ENCODE data around the gene EHHADH.
"Not testable (repeated sequence)": the region's sequence is repeated elsewhere in the genome, so short reads cannot be mapped to it uniquely, and the experiment has no call there.

The EHHADH gene

DNA sequence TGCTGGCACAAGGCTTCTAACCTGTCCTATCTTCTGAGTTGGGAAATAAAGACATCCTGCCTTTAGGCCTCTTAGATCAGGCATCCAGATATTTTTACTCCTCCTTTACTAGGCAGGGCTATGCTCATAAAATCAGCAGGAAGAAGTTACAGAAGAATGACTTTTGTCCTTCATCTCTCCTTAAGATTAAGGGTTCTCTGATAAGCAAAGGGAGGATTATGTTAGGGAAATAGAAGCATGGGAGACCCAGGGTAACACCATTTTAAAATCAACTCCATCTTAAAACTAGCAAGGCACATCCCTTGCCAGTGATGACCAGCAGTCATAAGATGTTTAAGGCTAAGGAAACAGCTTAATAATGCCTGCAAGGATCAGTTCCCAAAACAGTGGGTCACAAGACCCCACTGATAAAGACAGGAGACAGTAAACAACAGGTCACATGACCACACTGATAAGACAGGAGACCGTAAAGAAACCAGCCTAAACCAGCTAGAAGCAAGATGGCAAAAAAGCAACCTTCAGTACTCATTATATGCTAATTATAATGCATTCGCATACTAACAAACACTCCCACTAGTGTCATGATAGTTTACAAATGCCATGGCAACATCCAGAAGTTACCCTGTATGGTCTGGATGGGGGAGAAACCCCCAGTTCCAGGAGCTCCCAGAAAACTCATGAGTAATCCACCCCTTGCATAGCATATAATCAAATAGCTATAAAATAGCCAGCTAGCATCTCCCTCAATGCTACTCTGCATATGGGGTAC lies 14.5 kb upstream of the EHHADH start:
- H3K4me3 ChIP-seq (ENCODE audit: low read length): no peak overlapping the region
- TF ChIP-seq ZNF274 (IDR thresholded peaks at IDR 0.05; ENCODE audit: low read depth, low read length): no peak

DNA sequence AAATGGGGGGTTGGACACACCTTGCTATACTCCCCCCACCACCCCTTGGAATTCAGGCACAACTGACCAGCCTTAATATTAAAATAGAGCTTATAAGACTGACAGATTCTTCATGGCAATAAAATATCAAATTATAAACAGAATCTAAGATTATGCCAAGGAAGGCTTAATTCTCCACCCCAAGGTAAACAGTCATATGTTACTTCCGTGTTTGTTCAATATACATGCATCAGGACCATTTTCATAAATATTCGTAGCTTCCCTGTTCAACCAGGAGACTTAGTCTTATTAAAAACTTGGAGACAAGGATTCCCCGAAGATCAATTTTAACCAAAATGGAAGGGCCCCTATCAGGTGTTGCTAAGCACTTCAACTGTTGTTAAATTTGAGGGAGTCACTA lies 13.3 kb upstream of the EHHADH start:
- no peak for TF ChIP-seq ZNF274 (IDR thresholded peaks at IDR 0.05; ENCODE audit: low read depth, low read length)
- H3K4me3 ChIP-seq (ENCODE audit: low read length): no peak overlapping the region

DNA sequence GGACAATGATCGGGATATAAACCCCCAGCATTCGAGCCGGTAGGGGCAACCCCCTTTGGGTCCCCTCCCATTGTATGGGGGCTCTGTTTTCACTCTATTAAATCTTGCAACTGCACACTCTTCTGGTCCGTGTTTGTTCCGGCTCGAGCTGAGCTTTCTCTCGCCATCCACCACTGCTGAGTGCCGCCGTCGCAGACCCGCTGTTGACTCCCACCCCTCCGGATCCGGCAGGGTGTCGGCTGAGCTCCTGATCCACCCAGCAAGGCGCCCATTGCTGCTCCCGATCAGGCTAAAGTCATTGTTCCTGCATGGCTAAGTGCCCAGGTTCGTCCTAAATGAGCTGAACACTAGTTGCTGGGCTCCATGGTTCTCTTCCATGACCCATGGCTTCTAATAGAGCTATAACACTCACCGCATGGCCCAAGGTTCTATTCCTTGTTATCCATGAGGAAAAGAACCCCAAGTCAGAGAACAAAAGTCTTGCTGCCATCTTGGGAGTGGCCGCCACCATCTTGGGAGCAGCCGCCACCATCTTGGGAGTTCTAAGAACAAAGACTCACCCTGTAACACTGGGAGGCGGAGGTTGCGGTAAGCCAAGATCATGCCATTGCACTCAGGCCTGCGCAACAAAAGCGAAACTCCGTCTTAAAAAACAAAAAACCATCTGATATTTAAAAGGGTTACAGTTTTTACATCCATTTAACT lies 11.2 kb upstream of the EHHADH start:
- no peak for TF ChIP-seq ZNF274 (IDR thresholded peaks at IDR 0.05; ENCODE audit: low read depth, low read length)
- no peak overlapping the region for H3K4me3 ChIP-seq (ENCODE audit: low read length)

DNA sequence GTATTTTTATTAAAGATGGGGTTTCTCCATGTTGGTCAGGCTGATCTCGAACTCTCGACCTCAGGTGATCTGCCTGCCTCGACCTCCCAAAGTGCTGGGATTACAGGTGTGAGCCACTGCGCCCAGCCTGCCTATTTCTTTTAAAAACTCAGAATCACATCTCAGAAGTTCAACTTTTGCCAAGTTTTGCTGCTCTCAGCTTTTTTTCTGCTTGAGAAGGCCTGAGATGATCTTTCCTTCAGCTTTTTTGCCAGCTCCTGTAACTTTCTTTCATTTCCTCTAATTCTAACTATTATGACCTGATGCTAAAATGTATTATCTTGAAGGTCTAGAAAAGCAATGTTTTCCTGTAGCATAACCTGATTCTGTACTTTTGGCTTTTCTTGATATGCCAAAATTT lies 9.6 kb upstream of the EHHADH start:
- no peak overlapping the region for H3K4me3 ChIP-seq (ENCODE audit: low read length)
- no peak for TF ChIP-seq ZNF274 (IDR thresholded peaks at IDR 0.05; ENCODE audit: low read depth, low read length)

DNA sequence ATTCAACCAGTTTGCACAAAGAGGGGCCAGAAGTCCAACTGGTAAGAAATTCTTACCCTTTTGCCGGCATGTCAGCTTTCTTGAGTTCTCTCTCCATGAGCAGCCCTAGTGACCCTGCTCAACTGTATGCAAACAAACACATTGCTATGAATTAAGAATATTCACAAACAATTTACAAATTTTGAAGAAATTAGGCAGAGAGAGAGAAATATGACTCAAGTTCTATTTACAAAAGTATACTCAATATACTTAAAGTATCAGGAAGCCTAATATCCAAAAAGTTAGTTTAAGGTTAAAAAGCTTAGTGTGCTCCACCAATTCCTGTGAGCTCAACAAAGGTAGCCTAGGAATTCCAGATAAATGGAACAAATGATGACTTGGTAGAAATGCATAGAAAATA lies 3.5 kb upstream of the EHHADH start:
- no peak for TF ChIP-seq ZNF274 (IDR thresholded peaks at IDR 0.05; ENCODE audit: low read depth, low read length)
- H3K4me3 ChIP-seq (ENCODE audit: low read length): no peak overlapping the region

DNA sequence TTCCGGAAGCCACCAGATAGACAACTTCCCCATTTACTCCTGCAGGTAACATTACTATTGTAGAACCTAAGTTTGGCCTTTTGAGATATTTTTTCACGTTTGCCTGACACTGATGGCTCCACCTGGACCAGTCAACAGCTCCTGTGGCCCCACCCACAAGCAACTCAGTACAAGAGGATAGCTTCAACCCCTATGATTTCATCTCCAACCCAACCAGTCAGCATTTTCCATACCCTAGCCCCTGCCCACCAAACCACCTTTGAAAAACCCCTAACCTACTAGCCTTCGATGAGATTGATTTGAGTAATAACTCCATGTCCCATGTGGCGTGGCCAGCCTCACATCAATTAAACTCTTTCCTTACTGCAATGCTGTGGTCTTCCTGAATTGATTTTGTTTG lies 950 bp upstream of the EHHADH start:
- TF ChIP-seq ZNF274 (IDR thresholded peaks at IDR 0.05; ENCODE audit: low read depth, low read length): no peak
- no peak overlapping the region for H3K4me3 ChIP-seq (ENCODE audit: low read length)

DNA sequence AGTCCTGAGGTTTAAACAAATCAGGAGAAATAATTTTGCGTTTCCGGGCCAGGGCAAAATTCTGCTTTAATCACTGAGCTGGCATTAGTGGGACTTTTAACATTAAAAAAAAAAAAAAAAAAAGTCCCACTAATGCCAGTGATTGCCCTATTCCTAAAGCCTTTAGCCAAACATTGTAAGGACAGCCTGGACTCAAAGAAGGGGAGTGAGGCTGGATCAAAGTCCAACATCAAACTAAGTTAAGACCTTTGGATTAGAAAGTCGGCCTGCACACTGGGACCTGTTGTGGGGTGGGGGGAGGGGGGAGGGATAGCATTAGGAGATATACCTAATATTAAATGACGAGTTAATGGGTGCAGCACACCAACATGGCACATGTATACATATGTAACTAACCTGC lies 716 bp downstream of the EHHADH start:
- not testable (repeated sequence) for H3K4me3 ChIP-seq (ENCODE audit: low read length)

DNA sequence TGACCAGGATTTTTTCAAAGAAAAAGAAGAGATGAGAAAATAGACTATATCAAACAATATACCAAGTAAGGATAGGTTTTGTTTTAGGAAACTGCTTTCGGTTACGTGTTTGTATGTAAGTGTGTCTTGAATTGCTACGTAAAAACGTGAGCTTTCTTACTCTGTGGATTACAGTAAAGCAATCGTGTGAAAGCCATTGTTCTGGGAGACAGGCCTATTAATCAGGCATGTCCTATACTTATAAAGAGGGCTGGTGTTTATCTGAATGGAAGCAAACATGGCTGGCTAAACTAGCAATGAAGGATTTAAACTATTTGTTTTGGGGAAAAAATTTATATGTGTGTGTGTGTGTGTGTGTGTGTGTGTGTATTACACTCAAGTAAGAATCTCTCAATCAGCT lies 2.6 kb downstream of the EHHADH start:
- no peak for TF ChIP-seq ZNF274 (IDR thresholded peaks at IDR 0.05; ENCODE audit: low read depth, low read length)
- no peak overlapping the region for H3K4me3 ChIP-seq (ENCODE audit: low read length)

DNA sequence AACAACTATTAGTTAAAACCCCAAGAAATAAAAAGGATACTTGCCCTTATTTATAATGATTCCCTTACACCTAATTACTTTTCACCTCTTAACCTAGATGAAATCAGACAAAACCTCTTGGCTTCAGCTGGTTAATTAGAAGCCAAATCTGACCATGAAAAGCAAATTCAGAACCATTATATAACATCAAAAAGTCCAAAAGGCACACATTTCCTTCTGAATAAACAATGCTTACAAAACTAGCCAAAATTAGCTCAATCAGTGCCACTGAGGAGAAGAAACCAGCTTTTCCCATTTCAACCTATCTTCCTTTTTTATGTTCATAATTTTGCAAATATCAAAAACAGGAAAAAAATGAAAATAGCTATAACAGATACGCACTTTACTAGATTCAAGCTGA lies 3.2 kb downstream of the EHHADH start:
- H3K4me3 ChIP-seq (ENCODE audit: low read length): no peak overlapping the region
- TF ChIP-seq ZNF274 (IDR thresholded peaks at IDR 0.05; ENCODE audit: low read depth, low read length): no peak

DNA sequence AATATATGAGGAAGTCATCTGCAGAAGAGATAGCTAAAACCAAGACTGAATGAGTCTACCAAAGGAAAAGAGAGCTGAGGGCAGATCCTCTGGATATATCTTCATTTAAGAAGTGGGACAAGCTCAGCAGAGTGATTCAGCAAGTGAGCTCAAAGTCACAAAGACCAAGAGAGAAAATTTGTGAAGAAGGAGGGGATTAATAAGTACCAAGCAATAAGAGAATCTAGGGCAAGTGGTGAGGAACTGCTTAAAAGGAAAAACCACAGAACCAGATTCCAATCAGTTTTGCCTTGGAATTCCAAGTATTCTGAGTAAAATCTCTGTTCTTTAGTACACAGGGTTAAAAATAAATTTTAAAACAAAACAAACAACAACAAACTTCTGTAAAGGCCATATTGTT lies 3.6 kb downstream of the EHHADH start:
- H3K4me3 ChIP-seq (ENCODE audit: low read length): no peak overlapping the region

DNA sequence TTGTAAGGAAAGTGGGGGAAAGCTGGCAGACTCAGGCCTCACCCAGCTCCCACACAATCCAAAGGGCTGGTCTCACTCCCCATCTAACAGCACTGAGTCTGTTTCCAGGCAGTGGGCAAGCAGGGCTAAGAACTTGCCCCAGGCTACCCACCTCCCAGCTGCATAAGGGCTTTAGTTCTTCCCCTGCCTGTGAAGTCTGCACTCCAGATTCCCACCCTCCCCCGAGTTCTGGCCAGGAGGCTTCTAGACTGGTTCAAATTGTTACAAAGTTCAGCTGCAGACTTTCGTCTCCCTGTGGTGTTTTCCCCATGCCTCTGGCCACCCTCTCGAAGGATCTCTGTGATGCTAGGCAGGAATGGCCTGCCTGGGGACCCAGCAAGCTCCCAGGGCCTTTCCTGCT lies 11.2 kb downstream of the EHHADH start:
- no peak overlapping the region for H3K4me3 ChIP-seq (ENCODE audit: low read length)
- no peak for TF ChIP-seq ZNF274 (IDR thresholded peaks at IDR 0.05; ENCODE audit: low read depth, low read length)

More for the DNA sequence above, 3.6 kb downstream of the EHHADH start:
- TF ChIP-seq ZNF274 (IDR thresholded peaks at IDR 0.05; ENCODE audit: low read depth, low read length): no peak

DNA sequence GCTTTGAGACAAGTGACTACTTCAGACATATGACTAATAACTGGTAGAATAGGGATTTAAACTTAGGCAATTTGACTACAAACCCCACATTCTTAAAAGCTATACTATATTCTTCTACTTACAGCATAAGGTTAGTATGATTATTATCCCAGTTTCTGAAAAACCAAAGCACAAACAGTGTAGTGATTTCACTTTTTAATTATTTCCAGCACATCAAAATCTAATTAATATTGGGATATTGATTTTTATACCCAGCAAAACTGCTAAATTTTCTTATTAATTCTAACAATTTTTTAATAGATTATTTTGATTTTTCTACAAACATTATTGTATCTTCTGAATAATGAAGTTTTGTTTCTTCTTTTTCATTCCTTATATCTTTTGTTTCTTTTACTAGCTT lies 16.9 kb downstream of the EHHADH start:
- TF ChIP-seq ZNF274 (IDR thresholded peaks at IDR 0.05; ENCODE audit: low read depth, low read length): no peak
- no peak overlapping the region for H3K4me3 ChIP-seq (ENCODE audit: low read length)

DNA sequence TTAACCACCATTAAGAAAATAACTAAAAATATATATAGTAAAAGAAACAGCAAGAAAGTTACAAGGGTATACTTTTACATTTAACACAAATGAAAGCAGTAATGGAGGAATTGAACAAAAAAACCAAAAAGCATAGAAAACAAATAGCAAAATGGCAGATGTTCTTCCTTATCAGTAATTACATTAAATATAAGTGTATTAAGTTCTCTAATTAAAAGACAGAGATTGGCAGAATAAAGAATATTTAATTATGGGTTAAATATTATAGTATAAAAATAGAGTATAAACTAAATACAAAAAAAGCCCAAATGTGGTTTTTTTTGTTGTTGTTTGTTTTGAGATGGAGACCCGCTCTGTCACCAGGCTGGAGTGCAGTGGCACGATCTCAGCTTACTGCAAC lies 20.5 kb downstream of the EHHADH start:
- no peak overlapping the region for H3K4me3 ChIP-seq (ENCODE audit: low read length)
- TF ChIP-seq ZNF274 (IDR thresholded peaks at IDR 0.05; ENCODE audit: low read depth, low read length): no peak

DNA sequence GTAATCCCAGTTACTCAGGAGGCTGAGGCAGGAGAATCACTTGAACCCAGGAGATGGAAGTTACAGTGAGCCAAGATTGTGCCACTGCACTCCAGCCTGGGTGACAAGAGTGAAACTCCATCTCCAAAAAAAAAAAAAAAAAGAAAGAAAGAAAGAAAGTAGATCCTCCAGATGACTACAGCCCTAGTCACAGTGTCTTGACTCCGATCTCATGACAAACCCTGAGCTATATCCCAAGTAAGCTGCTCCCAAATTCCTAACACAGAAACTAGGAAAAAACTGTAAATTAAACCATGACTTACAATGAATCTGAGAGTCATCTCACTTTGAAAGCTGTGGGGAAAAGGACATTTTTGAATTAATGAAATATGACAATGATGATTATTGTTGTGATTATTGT lies 27.3 kb downstream of the EHHADH start:
- H3K4me3 ChIP-seq (ENCODE audit: low read length): not testable (repeated sequence)

DNA sequence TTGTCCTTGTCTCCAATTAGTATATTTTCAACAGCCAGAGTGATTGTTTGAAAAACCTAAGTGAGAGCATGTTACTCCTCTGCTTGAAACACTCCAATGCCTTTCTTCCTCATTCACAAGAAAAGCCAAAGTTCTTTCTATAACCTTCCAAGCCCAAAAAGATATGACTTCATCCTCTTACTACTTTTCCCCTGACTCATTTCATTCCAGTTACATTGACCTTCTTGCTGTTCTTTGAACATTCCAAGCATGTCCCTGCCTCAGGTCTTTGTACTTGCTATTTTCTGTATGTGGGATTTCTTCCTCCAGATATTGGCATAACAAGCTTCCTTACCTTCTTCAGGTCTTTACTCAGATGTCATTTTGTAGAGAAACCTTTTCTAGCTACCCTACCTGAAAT lies 28.3 kb downstream of the EHHADH start:
- no peak overlapping the region for H3K4me3 ChIP-seq (ENCODE audit: low read length)
- no peak for TF ChIP-seq ZNF274 (IDR thresholded peaks at IDR 0.05; ENCODE audit: low read depth, low read length)

DNA sequence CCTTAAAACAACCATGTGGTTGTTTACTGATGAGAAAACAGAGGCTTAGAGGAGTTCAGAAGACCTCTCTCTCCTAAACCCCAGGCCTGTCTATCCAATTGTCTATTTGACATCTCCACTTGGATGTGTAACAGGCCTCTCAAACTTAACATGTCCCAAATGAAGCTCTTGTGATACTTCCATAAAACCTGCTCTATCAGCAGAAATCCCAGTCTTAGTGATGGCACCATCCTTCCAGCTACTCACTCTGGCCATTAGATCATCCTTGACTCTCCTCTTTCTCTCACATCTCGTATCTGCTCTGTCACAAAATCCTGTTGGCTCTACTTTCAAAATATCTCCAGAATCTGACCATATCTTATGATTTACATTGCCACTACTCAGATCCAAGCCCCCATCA lies 28.8 kb downstream of the EHHADH start:
- no peak overlapping the region for H3K4me3 ChIP-seq (ENCODE audit: low read length)
- no peak for TF ChIP-seq ZNF274 (IDR thresholded peaks at IDR 0.05; ENCODE audit: low read depth, low read length)
